Fibroblast of skin of back (primary cell): ENCODE measurements around the gene BCL11A.
A peak's percentile ranks its signal among the peaks of the same experiment; 100 is the strongest.

ENCODE experiments used
- DNase-seq: peaks from one replicate; pipeline ENCODE4 v3.0.0-alpha.2; 2013

BCL11A gene

DNA sequence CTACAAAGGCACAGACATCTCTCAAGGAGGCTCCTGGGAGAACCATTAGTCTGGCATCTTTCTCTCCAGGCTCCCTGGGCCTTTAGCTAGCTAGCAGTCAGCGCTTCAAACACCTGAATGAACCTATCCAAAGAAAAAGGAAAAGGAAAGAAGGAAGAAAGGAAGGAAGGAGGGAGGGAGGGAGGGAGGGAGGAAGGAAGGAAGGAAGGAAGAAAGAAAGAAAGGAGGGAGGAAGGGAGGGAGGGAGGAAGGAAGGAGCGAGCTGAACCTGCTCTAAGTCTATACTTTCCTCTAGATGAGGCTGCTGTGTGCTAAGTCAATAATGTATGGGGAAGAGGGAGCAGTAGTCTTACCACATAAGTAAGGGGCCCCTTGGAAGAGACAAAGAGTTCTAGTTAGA, 5.1 kb upstream of the BCL11A start:
- no peak for DNase-seq

DNA sequence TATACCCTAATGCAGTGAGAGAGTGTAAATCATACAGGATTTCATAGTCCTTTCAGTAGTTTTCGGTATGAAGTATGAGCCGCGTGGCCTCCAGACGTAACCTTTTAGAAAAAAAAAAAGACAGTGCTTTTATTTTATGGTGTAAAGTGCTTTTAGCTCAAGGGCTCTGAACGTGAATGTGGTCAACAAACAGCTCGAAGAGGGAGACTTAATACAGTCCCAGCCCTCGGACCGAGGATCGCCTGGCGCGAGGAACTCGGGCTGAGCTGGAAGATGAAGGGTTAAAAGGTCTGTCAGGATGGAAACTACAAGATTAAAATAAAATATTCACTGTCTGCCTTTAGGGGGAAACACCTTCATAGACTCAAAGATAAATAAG, 4.0 kb upstream of the BCL11A start:
- no peak for DNase-seq

DNA sequence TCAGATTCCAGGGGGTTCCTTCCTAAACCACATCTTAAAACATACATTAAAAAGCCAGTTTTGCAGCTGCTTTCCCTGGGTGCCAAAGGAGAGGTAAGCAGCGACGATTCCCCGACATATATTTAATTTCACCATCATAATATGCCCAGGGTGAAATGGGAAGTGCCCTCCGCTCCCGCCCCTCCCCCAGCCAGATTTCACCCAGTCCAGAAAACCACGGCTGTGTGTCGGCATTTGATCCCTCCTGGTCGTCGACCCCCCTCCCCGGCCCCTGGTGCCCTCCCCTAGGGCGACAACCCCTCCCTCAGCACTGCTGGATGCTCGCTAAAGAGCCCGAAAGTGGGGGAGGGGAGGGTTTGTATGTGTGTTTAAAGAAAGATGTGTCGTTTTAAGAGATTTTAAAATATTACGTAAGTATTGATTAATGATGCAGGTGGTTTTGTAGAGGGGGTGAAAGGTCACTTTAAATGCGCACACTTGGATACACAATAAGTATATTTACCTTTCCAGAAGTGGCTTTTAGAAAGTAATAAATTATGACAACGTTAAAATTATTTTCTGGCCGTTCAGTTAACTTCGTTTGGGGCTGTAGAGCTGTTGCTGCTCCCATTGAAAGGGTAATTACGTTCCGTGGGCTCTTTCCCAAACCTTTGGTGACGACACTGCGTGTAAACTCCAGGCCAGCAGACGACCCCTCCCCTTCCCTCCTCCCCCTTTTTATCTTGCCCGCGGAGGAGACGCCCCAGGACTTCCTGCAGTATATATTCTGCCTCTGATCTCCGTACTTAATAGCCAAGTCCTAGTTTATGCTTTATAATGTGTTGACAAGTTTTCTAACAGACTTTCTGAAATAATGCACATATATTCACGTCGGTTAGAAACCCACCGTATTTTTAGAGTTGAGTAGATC, 3.4 kb upstream of the BCL11A start:
- DNase-seq, result no peak

DNA sequence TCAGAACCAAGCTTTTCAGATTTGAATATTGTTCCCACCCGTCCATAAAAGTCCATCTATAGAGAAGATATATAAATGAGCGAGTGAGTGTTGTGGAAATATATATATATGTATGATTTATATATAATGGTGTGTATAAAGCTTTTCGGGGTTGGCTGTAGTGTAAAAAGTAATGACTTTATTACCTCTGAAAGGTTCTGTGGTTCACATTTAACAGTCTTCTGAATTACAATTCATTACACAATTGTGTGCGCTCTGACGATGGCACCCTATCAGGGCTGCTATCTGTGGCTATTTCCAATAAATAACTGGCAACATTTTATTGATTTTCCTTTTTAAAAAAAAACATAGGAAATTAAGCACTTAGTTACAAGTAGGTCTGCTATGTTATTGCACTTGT, 2.7 kb upstream of the BCL11A start:
- DNase-seq, result no peak

DNA sequence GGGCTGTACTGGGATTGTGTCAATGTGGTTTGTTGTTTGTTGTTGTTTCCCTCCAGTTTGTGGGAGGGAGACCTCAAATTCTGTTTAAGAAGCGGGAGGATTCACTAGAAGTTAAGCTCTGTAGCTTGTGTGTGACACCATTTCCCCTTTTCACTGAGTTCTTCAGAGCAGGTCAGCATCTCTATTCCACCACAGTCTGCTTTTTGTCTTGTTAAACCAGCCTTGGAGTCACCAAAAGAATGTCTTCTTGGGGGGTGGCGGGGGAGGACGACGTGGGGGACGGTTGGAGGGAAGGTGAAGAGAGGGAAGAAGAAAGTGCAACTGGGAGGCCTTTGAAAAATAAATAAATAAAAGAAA, 2.3 kb upstream of the BCL11A start:
- no peak for DNase-seq

DNA sequence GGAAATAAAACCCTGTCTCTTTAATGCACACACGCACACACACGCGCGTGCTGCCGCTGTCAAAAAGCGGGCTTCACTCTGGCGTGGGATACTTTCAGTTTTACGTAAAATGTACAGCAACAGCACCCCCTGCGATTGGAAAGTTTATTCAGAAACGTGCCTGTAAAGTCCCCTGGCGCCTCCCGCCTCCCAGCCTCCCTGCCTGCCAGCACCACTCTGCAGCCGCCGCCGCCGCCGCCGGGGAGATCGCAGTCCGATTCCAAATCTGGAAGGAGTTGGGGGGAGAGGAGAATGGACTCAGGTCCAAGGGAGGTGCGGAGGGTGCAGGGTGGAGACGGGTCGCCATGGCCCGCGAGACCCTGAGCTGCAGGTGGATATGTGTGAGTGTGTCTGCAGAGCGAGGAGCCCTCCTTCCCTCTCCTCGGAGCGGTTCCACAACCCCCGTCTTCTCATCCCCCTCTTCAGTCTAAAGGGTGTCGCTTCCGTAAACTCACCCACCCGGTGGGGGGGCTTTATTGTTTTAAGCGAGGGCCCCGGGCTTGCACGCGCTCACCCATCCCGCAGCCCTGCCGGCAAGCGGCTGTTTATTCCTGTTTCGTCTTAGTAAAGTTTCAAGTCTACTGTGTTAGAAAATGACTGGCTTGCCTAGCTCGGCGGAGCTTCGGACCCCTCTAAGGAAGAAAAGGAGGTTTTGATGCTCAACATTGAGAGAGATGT, 1.8 kb upstream of the BCL11A start:
- DNase-seq, result peak; percentile 81

DNA sequence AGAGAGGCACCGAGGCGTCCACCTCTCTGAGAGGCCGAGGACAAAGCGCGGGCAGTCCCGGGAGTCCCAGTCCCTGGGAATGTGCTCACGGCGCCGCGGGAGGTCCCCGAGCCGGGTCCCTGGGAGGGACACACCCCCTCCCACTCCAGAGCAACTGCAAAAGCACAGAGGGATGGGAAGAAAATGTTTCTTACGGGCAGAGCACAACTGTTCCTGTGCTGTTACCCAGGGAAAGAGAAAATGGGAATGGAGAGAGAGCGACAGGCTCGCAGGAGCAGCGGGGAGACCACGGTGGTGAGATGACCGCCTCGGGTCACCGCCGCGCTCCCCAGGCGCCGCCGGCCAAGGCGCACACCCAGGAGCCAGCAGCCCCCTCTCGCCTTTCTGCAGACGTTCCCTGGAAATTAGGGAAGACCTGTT, 1.2 kb upstream of the BCL11A start:
- peak; percentile 62 for DNase-seq

DNA sequence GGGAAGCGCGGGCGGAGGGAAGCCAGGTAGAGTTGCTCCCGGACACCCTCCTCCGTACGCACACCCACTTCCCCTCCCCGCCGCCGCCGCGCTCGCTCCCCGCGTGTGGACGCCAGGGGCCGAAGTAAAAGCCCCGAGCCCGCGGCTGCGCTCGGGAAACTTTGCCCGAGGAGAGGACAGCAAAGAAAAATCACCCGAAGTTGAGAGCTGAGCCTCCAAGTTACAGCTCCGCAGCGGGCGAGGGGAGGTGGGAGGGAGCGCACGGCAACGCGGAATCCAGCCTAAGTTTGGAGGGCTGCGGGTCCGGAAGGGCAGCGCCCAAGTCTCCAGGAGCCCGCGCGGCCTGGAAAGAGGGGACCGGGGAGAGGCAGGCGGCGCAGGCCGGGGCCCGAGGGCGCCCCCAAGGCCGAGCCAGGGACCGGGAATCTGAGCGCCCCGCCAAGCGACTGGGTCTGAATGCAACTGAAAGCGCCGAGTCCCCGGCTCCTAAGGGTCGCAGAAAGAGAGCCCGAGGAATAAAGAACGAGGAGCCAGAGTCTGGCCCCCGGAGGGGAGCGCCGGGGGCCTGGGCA, 706 bp upstream of the BCL11A start:
- peak; percentile 45 for DNase-seq

DNA sequence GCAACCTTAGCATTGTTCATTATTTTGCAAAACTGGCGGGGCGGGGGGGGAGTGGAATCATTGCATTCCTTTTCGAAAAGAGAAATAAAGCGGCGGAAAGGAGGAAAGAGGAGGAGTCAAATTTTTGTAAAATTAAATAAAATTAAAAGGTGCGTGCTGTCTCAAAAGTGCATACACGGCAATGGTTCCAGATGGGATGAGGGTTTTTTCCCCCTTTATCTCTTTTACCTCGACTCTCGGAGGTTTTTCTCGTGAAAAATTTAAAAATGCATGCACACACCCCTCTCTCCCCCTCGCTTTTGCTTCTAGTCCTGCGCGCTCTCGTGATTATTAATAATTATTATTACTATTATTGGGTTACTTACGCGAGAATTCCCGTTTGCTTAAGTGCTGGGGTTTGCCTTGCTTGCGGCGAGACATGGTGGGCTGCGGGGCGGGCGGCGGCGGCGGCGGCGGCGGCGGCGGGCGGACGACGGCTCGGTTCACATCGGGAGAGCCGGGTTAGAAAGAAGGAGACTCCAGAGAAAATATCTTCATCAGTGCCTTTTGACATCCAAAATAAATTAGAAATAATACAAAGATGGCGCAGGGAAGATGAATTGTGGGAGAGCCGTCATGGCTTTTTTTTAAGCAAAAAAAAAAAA, 481 bp downstream of the BCL11A start:
- no peak for DNase-seq

DNA sequence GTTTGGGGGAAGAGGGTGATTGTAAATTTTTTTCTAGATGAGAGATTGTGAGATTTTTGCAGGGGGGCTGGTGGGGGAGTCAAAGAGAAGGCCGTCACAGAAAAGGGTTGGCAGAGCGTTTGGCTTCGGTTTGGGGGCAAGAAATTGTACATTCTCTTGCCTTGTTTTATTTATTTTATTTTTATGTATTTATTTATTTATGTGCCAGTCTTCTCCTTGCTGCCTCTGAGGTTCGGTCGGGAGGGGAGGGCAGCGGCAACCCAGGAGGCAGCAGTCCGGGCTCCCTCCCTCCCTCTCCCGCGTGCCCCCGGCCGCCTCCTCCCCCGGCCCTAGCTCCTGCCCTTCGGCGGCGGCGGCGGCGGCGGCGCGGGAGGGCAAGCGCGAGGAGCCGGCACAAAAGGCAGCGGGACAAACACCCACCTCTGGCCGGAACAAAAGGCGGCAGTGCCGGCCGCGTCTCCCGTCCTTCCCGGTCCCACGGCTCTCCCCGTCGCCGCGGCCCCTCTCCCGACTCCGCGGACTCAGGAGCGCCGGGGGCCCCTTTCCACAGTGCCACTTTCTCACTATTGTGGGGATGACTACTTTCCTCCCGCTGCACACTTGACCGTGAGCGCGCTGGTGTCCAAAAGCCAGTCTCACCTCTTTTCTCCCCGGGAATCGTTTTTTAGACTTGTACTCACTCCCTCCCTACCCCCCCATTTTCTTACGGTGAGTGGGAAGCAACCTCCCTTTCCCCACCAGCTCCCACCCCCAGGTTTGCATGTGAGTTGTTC, 1.2 kb downstream of the BCL11A start:
- DNase-seq, result no peak

DNA sequence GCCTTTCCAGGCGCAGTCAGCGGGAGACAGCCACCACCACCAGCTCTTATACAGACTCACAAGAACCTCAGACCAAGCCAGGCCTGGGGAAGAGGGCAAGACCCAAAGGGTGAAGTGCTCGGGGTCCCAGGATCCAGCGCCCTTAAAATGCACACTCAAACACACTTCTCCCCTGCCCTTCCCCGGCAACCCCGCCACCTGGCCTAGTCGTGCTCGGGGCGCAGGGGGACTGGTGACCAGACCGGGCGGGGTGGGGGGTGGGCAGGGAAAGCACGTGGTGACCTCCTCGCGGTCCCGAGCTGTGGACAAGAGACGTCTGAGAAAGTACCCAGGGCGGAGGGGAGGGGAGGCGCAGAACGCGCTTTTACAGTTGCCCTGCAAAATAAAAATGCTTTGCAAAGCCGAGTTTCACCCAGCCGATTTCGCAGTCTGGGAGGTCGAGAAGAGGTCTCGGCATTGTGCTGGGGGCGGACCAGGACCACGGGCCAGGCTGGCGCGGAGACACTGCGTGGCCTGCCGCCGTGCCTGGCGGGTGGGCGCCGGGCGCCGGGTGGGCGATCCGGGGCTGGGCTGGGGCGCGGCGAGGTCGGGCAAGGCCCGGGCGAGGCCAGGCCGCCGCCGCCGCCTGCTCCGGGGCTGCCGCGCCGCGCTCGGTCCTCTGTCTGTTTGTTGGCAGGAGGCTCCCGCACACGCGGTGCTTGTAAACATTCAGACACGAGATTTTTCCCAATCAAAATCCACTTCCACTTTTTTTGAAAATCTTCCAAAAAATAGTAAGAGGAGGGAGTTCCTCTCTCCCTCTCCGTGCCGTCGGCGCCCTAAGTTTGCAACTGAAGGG, 2.0 kb downstream of the BCL11A start:
- peak; percentile 57 for DNase-seq

DNA sequence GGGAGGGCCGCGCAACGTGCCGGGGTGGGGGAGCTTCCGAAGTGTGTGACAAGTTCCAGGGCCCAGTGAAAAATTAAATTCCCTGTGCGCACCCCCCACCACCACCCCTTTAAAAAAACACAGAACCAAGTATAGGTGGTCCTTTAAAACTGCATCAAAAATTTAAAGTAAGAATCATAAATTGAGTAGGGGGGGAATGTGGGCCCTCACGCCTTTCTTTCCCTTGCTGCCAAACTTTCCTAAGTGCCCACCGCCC, 2.5 kb downstream of the BCL11A start:
- no peak for DNase-seq

DNA sequence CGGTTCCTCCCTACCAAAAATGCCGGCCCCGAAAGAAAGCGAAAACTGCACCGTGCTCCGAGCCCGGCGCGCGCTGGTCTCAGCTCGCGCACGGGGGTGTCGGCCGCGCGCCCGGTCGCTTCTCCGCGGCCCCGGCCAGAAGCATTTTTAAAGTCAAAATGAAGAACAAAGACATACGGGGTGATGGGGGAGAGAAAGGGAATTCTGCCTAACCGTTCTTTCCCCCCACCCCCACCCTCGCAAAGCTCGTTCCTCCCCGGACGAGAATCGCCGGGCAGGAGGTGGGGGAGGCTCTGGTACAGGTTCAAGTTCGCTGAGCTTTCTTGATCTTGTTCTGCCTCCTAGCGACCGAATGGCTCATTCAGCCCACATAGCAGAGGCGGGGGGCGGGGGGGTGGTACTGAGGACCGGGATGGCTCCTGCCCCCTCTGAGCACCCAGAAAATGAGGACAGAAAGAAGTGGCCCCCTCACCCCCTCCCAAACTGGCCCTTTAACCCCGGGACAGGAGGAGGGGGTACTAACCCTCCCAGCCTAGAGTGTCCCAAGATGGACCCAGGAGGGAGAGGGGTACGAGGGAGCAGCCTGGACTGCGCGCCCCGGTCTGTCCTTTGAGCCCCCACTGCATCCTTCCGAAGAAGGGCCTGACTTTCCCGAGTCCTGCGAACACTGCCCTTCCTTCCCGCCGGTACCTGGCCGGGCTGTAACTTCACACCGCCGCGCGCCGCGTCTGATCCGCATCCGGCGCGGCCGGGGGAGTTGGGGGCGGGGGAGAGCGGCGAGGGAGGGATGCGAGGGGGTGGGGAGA, 3.1 kb downstream of the BCL11A start:
- peak; percentile 92 for DNase-seq

DNA sequence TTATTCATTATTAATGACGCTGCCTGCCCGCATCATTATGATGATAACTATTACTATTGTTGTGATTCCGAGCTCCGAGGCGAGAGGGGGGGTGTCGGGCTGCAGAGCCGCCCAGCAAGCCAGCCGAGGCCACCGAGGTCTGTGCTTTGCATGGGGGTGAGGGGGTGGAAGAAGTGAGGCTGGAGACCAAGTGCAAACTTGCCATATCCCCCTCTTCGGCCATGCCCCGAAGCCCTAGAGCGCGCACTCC, 3.6 kb downstream of the BCL11A start:
- DNase-seq, result no peak

DNA sequence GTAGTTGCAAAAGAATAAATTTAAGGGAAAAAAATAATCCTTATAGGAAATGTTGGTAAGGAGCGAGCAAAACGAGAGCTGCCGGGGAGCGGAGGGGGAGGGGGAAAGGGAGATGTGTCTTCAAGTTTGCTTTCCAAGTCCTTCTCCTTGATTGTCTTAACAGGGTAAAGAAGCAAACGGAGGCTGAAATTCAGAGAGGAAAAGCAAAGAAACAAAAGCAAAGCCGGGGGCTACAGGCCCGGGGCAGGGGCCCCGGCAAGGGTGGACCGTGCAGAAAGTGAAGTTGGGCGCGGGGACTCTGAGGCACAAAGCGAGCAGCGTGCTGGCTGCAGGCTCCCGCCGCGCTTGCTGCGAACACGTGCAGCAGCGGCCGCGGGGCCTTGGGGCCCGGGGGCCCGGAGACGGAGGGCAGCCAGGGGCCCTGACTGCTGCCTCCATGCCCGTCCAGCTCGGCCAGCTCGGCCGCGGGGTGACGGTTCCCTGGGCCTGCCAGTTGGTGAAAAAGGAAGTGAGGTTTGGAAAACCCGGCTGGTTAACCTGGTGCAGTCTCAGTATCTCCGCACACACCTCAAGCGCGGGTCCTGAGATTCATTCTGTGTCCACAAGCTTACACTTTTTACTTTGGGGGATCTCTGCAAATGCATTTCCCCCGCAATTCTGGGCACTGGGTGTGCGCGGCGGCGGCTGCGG, 4.1 kb downstream of the BCL11A start:
- DNase-seq, result no peak

DNA sequence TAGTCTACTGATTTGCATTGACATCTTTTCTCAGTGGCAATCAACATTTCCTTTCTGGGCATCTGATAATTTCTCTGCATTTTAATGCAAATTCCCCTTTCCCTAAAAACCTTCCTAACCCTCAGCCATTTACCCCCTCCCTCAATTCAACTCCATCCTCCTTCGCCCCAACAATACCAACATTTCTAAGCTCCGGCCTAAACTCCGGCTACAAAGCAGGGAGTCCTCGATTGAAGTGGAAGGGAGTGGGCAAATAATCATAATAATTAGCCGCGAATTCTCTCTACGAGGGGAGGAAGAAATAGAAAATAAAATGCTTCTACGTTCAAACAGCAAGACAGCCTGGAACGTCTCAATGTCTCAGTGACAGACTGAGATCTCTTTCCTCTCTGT, 4.6 kb downstream of the BCL11A start:
- DNase-seq, result no peak

DNA sequence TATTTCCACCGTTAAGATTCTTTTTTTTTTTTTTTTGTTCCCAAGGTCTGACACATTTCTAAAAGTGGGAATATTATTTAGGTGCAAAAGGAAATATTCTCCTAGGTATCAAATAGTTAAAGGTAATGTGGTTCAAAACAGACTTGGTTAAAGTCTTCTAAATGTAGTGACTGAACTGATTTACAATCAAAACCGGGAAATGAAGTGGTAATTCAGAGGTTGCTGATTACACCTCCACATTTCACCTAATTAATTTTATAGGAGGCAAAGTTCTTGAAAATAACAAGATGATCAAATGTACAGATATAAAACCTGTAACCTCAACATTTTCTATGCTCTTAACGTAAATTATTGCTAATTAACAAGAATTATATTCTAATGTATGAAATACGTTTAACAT, 5.1 kb downstream of the BCL11A start:
- DNase-seq, result no peak

DNA sequence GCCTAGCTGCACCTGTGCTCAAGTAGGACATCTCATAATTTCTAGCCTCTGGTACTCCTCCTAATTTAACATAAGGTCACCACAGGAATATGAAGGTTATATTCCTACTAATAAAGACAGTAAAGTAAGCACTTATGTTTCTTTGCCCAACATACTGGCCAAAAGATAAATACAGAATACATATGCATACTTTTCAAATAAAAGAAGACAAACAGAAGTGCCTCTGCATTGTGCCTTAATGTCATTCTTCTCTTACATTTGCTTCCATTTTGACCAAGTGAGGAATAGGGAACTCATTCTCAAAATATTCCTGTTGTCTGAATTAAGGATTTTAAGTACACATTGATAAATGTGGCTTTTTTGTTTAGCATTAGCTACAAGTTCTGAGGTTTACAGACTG, 5.6 kb downstream of the BCL11A start:
- no peak for DNase-seq

DNA sequence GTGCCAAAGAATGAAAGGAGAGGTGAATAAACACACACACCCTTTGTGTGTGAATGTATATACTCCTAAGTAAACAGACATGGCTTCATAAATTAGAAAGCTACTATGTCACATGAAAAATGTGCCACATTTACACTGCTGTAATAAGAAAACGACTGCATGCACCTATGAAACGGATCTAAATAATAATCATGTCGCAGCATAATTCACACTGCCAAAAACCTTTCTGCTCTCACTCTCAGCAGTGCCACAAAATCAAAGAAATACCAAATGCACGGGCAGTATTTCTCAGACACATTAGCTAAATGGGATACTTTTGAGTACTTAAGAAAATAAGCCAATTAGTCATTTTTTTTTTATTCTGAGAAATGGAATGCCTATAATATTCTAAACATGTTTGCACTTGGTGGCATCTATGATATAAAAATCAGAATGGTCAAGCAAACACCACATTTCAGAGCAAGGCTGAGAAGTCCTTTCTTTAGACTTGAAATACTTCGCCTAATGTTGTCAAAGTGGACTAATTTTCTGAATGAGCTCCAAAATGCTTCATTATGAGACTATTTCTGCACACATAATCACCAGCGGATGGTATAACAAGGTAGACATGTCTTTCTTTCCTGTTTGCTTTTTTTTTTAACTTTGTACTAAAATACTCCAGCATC, 6.6 kb downstream of the BCL11A start:
- DNase-seq, result no peak

DNA sequence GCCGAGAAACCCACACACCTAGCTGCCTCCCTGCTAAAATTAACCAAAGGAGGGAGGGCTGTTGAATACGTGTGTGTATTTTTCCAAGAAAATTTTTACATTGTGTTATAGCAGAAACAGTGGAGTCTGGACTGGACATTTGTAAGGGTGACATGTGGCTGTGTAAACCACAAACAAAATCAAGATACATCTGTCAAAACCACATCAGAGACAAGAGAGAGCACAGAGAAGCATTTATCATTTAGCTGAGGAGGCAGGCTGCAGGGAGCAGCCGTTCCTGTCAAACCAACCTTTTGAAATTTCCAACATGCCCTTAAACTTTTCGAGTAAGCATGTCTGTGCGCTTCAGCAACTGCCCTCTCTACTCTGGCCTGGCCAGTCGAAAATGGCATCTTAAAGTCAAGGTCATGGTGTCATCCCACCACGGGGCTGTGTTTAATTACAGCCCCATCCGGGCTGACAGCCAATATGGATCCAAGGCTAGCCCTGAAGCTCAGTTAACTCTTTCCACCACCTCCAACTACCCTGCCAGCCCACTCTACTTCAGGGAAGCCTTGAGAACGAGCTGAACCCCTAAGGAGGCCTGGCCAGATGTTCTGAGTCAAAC, 8.4 kb downstream of the BCL11A start:
- DNase-seq, result no peak
